ENCODE results near the gene SUN1. TPM values are rescaled to one million over a fixed set of nuclear protein-coding genes. Genes with fewer than 3 reads are reported as not detected.

The SUN1 gene
- total and polyA plus RNA-seq, 4 donors = 24.8 to 162 (median 40.1) TPM

DNA sequence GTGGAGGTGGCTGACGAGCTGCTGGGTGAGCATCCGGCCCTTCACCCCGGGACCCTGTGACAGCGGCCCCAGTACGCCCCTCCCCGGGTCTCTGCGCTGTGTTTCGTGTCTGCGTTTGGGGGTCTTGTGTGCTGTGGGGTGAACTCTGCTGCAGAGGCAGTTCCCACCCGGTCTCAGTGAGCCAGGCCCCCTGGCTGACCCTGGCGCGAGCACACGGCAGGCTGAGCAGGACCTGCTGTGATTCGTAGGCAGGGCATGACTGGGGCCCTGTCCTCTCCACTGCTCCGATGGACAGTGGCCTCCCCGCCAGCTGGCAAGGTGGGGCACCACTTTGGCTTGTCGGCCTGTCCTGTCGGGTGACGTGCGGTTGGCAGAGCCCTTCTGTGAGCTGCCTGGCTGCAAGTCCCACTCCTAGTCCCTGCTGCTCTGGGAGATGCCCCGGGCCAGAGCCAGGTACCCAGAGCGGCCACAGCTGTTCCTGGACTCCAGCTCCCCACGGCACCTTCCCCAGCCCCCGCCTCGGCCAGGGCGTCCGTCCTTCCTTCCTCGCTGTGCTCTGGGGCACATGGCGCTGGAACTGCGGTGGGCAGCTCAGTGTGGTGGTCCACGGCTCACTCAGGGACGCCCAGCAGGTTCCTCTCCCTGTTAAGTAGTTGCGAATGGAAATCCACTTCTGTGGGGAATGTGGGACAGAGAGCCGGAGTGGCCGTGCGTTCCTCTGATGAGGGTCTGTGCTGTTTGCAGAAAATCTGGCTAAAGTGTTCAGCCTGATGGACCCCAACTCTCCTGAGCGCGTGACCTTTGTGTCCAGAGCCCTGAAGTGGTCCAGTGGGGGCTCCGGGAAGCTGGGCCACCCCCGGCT is 54.6 kb downstream of the SUN1 start (continued):
- no peak for TF ChIP-seq REST (IDR thresholded peaks at IDR 0.05)

DNA sequence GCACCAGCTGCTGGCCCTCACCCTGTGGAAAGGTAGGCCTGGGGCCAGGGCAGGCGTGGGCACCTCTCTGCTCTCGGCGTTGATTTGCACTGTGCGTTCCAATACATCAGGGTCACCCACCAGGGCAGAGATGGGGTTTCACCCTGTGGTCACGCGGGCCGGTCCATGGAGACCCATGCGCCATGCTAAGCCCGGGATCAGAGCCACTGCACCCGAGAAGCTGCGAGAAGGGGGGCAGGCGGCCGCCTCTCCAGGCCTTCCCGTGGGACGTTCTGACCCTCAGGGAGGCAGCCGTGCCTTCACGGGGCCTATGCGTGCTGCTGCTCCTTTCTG is 55.2 kb downstream of the SUN1 start:
- Histone ChIP-seq H3K9ac (ENCODE audit: low read depth in 1 of 2, low read length in 2 of 2) (peak overlapping the region in 1 of 2 donors; percentile 60), H3K27me3 (ENCODE audit: control insufficient read depth in 4 of 4, insufficient read depth in 4 of 4, low read length in 3 of 4) (no peaks in the 10 kb centered on the region), H3K9me3 (ENCODE audit: control insufficient read depth in 4 of 4, low read length in 3 of 4) (no peaks in the 10 kb centered on the region), H3K4me3 (ENCODE audit: low read depth in 1 of 3, low read length in 3 of 3) (no peak overlapping the region), H3K36me3 (ENCODE audit: control insufficient read depth in 4 of 4, insufficient read depth in 3 of 4, low read depth in 1 of 4, low read length in 3 of 4) (peaks cover 13 to 22% (median 17%) of the 10 kb centered on the region in 4 donors), H3K4me1 (ENCODE audit: control insufficient read depth in 4 of 4, insufficient read depth in 4 of 4, low read length in 3 of 4) (peaks cover 36 to 67% (median 56%) of the 10 kb centered on the region in 4 donors), H3K27ac (ENCODE audit: low read depth in 1 of 2, low read length in 2 of 2) (peak overlapping the region; percentile 84 to 88)
- TF ChIP-seq CTCF (IDR thresholded peaks at IDR 0.05; ENCODE audit: low read depth, low read length, missing input control) (no peak), YY1 (IDR thresholded peaks at IDR 0.05) (no peak), GABPA (IDR thresholded peaks at IDR 0.05 in 1 of 2, conservative IDR thresholded peaks at IDR 0.05 in 1 of 2) (no peak), RXRA (IDR thresholded peaks at IDR 0.05) (no peak), HNF4A (conservative IDR thresholded peaks at IDR 0.05) (no peak), HNF4G (IDR thresholded peaks at IDR 0.05) (no peak), FOXA2 (IDR thresholded peaks at IDR 0.05) (no peak), RAD21 (IDR thresholded peaks at IDR 0.05) (no peak), REST (IDR thresholded peaks at IDR 0.05) (no peak), TAF1 (conservative IDR thresholded peaks at IDR 0.05) (no peak), FOXA1 (IDR thresholded peaks at IDR 0.05) (no peak), NR2F2 (IDR thresholded peaks at IDR 0.05) (no peak), JUND (IDR thresholded peaks at IDR 0.05) (no peak), EGR1 (IDR thresholded peaks at IDR 0.05; ENCODE audit: low read depth in 2 of 2) (no peak), SP1 (IDR thresholded peaks at IDR 0.05) (no peak)
- TF ChIP-seq, protein P1, sequence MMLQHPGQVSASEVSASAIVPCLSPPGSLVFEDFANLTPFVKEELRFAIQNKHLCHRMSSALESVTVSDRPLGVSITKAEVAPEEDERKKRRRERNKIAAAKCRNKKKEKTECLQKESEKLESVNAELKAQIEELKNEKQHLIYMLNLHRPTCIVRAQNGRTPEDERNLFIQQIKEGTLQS (IDR thresholded peaks at IDR 0.05) = no peak
- TF ChIP-seq, protein P2, sequence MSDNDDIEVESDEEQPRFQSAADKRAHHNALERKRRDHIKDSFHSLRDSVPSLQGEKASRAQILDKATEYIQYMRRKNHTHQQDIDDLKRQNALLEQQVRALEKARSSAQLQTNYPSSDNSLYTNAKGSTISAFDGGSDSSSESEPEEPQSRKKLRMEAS (IDR thresholded peaks at IDR 0.05) = no peak
- TF ChIP-seq, protein P3, sequence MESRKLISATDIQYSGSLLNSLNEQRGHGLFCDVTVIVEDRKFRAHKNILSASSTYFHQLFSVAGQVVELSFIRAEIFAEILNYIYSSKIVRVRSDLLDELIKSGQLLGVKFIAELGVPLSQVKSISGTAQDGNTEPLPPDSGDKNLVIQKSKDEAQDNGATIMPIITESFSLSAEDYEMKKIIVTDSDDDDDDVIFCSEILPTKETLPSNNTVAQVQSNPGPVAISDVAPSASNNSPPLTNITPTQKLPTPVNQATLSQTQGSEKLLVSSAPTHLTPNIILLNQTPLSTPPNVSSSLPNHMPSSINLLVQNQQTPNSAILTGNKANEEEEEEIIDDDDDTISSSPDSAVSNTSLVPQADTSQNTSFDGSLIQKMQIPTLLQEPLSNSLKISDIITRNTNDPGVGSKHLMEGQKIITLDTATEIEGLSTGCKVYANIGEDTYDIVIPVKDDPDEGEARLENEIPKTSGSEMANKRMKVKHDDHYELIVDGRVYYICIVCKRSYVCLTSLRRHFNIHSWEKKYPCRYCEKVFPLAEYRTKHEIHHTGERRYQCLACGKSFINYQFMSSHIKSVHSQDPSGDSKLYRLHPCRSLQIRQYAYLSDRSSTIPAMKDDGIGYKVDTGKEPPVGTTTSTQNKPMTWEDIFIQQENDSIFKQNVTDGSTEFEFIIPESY (IDR thresholded peaks at IDR 0.05) = no peak
- DNase-seq (ENCODE audit: low spot score) = no peak
- 97% methylated on average over 18 of the region's 18 CpGs for WGBS
